Stimulated activated CD4-positive, alpha-beta T cell treated with anti-CD3 and anti-CD28 coated beads, TNF-alpha, amount 100 ng/mL, for 24 hours (primary cell): ENCODE measurements around the gene PNPLA1.

Source experiments
- DNase-seq, 3 experiments: peaks; one replicate each; pipeline ENCODE4 v3.0.0-alpha.2; 2020; ENCODE audit warnings: low read depth in 3 of 3

Gene PNPLA1

DNA sequence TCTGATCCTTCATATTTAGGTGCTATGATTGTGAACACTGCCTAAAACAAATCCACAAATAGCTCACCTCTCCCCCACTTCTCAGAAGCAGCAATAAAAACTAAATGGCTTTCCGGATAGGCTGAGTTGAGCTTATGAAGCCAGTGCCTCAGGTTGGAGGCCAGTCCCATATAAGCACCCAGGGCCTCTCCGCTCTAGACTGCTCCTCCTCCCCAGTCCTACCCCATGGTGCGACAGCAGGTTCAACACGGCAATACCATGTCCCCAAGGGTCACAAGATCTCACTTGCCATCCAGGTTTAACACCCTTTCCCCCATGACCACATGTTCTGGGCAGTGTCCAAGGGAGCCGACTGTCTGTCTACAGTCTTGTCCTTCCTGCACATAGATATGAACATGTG is 46.1 kb downstream of the PNPLA1 start:
- no peak for DNase-seq

DNA sequence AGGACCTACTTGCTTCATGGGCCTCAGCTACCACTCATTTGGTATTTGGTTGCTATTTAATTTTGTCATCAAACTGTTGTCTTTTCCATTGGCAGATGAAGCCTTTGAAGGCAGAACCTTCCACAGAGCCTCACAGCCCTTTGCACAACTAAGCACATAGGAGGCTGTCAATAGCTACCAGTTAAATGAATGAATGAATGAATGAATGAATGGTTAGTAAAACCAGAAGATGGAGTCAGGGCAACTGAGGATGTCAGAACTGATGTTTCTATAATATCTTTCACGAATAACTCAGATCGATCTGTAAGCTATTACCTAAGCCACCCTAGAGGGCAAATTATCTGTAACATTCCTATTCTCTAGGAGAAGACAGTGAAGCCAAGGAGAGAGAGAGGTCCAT is 47.8 kb downstream of the PNPLA1 start:
- no peak for DNase-seq

DNA sequence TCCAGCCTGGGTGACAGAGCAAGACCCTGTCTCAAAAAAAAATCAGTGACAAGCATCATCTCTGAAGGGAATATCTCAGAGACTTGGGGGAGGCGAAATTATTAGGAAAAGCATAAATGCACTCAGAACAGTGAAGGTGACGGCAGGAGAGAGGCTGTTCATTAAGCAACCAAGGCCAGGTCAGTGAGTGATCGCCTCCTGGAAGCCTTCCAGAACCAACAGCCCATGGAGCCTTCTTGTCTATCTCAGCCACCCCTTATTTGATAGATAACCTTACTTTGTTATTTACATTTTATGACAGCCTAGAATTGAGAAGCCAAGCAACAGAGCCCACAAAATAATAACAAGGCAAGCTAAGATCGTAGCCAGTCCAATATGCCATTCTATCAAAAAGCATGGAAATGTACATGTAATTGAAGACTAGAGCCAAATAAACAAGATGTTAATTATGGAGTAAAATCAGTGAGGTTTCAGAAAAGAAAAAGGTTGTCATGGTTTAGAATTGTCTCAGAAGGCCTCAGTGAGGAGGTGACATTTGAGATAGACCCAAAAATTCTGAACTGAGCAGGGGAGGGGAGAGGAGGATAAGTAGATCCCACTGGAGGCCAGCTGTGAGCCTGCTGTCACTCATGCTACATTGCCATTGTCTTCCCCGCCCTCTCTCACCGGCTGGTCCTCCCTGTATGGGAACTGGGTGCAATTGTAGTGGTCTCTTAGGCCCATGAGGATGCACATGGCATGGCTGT is 49.0 kb downstream of the PNPLA1 start:
- no peak for DNase-seq

DNA sequence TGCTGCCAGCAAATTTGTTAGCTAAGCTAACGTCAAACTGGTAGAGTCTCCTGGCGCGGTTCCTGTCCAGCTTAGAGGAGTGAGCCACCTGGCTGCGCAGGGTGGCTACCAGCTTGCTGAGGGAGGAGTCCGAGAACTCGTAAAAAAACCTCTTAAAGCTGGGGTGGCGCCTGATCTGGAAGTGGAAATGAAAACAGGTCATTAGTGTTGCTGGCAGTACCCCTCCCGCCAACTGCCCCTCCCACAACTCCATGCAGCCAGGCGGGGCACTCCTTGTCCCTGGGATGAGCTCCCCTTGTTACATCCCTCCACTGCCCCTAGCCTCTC is 49.5 kb downstream of the PNPLA1 start:
- DNase-seq: no peak

DNA sequence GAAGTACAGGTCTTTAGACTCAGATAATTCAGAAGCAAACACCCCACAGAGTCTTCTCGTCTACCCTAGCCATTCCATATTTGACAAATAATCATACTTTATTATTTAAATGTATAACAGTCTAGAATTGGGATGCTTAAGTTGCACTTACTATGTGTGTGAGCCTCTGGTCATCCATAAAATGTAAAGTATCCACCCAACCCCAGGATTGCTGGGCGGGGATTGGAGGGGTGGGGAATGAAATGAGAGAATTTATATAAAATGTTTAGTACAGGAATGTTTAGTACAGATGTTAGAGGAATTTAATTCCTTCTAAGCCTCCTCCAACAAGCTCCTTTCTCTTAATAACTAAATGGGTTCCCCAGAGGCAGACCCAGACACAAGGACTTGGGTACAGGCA is 50.0 kb downstream of the PNPLA1 start:
- DNase-seq: no peak

DNA sequence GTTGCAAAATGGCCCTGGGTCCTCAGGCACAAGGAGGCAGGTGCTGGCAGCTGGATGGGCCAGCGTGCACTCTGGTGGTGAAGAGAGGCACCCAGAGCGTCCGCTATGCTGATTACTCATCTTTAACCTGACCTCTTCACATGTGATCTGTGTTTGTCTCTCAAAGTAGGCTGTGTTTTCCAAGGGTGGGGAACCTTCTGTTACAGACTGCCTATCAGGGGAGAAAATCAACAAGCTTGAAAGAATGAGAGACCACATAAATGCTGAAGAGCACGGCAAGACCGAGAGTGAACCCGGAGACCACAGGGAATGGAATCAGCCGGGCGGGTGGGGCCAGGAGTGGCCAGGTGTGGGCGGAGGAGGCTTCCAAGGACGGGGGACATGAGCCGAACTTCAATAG is 50.6 kb downstream of the PNPLA1 start:
- no peak for DNase-seq

GRCh38 chr6:36322591-36322990 is 52.7 kb downstream of the PNPLA1 start:
- DNase-seq: no peak

GRCh38 chr6:36323062-36323461 is 53.2 kb downstream of the PNPLA1 start:
- DNase-seq: no peak

GRCh38 chr6:36324191-36324590 is 54.3 kb downstream of the PNPLA1 start:
- DNase-seq: no peak

- DNase-seq: no peak
These were observed 54.9 kb downstream of the PNPLA1 start for GRCh38 chr6:36324715-36325114.

- no peak for DNase-seq
These were observed 56.6 kb downstream of the PNPLA1 start for GRCh38 chr6:36326356-36326995.

- no peak for DNase-seq
These were observed 57.5 kb downstream of the PNPLA1 start for GRCh38 chr6:36327226-36327918.

GRCh38 chr6:36327919-36328236 is 58.0 kb downstream of the PNPLA1 start:
- DNase-seq: no peak

DNA sequence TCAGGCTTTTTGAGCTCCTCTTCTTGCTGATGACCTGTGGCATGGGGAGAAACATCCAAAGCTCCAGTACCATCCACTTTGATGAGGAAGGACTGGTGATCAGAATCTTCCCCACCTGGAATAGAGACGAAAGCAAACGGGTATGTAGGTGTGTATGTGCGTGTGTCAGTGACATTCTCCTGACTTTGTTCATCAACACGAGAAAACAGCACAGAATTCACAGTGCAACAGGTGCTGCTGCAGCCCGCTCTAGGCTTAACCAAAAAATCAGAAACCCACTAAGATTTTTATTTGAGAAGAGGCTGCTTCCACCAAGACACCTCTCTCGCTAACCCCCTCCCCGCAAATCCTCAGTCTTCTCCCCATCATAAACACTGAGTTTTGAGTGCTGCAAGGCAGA is 58.7 kb downstream of the PNPLA1 start:
- no peak for DNase-seq

DNA sequence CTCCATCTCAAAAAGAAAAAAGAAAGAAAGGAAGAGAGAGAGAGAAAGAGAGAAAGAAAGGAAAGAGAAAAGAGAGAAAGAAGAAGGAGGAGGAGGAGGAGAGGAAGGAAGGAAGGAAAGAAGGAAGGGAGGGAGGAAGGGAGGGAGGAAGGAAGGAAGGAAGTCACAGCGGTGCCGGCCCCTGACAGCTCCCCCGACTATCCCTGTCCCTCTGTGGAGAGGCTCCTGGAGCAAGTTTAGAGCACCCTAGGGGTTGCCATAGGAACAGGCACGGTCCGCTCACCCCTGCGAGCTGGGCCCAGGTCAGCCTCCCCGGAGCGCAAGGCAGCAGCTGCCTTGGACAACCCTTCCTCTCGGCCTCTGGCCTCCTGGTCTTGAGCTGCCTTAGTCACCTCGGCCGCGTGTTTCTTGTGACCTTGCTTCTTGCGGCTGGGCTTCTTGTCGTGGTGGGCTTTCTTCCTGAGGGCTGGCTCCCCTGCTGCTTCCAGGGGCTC is 60.0 kb downstream of the PNPLA1 start:
- no peak for DNase-seq

DNA sequence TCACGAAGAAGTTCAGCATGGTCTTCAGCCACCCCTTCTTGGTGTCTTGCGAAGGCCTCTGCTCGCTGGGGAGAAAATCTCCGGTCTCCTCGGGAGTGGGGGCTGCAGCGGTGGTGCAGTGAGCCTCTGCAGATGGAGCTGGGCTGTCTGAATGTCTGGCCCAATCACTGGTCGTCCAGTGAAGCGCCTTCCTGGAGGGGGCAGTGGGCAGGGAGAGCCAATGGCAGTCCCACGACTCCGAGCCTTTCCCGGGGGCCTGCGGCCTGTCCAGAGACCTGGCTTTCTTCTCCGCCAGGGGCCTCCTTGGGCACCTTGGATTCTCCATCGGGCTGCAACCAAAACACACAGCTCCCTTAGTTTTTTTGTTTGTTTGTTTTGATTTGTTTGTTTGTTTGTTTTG is 60.5 kb downstream of the PNPLA1 start:
- no peak for DNase-seq

DNA sequence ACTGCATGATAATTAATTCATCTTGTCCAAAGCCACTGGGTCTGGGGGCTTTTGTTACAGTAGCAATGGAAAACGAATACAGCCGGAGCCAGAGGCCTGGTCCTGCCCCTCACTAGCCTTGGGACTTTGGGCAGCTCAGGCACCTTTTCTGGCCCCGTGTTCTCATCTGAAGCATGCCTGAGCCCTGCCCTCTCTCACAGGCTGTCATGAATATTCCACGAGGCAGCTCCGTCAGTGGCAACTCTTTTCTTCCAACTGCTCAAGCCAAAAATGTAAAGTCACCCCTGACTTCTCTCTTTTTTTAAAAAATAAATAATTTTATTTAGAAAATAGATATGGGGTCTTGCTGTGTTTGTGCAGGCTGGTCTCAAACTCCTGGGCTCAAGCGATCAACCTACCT is 61.5 kb downstream of the PNPLA1 start:
- no peak for DNase-seq

- DNase-seq: no peak
These were observed 63.5 kb downstream of the PNPLA1 start for GRCh38 chr6:36333171-36333895.

DNA sequence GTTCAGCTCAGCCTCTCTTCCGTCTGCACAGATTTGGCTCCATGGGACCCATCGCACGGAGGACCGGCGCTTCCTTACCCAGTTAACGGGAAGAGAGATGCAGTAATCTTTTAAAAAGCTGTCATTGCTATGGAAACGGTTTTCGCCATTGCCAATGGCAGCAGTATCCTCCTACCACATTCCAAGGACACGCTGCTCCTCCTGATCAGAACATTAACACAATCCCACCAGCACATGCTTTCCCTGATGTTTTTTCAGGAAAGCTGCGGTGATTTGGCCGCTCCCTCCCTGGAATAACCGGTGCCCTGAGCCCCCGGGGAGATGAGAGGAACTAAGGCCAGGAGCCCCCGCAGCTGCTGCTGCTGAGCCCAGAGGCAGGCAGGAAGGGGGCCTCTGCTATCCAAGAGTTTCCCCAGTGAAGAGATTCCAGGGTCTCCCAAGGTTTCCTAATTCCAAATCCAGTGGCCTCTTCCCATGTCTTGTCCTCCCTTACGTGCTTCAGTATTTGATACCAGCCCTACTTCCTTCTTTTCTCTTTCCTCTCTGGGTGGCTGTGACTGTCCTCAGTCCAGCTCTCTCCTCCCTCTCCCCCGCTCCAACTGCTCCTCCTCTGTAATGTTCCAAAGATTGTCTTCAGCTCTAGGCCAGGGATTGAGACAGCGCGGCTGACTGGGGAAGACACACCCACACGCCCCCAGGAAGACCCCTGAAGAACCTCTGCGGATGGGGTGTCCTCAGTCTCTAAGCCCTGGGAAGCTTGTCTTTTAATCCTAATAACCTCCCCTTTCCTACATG is 64.3 kb downstream of the PNPLA1 start:
- DNase-seq: no peak

DNA sequence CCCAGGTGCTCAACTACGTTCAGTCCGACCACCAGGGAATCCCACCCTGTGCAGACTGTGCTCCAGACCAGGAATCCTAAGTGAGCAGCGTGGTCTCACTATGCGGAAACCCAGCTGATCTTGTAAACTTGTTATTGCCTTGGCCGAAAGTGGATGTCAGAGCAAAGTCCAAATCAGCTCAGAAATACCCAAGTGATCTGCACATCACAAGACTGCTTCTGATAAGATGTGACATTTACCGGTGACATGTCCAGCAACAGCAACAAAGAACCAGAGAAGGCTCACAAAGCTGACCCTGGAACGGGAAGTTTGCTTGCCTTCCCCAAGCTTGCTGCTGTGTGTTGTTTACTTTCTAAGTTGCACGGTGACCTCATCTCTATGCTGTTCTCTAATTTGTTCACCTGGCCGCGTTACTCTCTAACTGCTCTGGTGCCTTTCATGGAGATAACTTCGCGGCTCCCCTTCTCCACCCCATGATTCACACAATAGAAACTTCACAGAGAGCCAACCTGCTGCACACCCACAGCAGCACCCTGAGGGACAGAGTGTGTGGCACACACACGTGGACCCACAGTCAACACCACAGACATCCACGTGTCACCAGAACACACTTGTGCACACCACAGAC is 65.1 kb downstream of the PNPLA1 start:
- DNase-seq: no peak

- no peak for DNase-seq
These were observed 65.8 kb downstream of the PNPLA1 start for GRCh38 chr6:36335465-36336207.
